Epidermal melanocyte (primary cell): ENCODE measurements around the gene GPR62.

Source experiments
- DNase-seq: peaks from one replicate; pipeline ENCODE4 v3.0.0; 2011; ENCODE audit warnings: low spot score; ENCODE audit not compliant: insufficient read length

GPR62 gene

DNA sequence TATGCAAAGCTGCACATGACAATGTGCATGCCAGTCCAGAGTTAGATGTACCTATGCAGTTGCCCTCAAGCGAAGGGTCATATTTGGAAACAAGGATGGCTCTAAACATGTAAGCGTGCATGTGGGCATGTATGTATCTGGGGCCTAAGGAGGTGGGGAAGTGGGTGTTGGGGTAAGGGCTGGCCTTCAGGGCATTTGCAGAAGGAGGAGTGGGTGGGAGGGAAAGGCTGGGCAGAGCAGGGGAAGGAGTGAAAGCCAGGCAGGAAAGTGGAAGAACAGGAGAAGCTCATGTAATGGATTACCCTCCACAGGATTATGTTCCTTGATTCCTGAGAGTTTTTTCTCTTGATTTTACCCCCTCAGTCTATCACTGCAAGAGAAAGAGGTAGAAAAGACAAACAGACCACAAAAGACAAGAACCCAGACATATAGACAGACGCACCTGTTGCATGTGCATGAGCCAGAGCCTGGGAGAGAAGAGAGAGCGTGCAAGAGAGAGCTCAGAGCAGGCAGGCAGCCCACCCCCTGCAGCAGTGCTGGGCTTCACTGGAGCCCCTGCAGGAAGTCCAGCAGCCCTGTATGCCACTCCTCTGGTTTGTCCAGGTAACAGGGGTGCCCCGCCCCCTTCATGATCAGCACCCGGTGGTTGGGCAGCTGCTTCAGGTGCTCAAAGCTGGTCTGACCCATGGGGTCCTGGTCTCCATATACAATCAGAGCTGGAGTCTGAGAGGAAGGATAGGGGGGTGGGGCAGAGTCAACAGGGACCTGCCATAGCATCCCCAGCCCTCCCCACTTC lies 13.9 kb downstream of the GPR62 start:
- DNase-seq: no peak

DNA sequence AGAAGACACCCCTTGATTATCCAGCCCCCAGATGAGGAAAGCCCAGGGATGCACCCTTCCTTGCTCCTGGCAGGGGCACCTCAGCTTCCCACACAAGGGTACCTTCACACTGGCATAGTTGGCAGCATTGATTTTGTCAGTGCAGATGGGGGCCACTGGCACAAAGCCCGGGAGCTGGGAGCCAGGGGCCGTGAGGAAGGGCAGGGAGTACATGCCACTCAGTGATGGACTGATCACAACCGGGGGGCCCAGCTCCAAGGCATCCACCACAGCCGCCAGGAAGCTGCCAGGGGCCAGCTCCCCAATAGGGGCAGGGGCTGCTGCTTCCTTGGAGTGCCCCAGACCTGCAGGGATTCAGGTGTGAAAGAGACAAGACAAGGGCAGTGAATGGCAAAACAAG lies 14.7 kb downstream of the GPR62 start:
- no peak for DNase-seq

DNA sequence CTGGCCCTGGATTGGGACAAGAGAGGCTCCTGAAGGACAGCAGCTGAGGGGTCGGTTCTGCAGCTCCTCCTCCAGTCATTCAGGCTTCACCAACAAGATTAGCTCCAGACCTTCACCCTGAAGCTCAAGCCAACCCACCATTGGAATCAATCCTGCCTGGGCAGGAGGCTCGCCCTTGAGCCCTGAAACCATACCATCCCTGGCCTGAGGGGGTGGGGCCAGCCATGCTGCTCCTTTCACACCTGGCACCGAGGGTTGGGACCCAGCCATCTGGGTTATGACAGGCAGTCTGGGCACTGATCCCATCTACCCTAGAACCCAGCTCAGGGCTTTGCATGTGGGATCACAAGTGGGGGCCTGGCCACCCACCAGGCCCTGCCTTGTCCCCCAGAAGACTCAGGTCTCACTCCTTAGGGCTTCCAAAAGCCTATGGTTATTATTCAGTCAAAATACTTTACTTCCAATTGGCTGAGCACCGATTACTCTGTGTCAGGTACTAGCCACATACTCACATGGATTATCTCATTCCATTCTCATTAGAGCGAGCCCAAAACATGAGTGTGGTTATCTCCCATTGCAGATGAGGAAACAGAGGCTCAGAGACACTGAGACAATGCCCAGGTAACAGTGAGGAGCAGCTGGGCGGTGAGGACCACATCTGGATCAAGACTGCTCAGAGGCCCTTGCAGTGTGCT lies 15.6 kb downstream of the GPR62 start:
- DNase-seq: no peak

DNA sequence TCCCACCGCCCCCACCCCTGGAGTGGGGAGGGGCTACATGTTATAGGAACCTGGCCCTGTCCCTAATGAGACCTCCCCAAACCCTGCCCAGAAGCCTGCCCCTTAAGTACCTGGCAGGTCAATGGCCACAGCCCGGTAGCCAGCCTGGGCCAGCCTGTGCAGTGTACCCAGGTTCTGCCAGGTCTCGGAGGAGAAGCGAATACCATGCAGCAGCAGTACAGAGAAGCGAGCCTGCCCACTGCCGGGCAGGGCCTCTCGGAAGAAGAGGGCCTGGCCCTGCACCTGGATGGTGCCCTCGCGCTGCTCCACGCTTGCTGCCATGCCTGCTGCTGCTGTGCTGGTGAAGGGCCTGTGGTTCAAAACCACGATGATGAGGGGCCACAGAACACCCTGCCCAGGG lies 16.2 kb downstream of the GPR62 start:
- DNase-seq: no peak

DNA sequence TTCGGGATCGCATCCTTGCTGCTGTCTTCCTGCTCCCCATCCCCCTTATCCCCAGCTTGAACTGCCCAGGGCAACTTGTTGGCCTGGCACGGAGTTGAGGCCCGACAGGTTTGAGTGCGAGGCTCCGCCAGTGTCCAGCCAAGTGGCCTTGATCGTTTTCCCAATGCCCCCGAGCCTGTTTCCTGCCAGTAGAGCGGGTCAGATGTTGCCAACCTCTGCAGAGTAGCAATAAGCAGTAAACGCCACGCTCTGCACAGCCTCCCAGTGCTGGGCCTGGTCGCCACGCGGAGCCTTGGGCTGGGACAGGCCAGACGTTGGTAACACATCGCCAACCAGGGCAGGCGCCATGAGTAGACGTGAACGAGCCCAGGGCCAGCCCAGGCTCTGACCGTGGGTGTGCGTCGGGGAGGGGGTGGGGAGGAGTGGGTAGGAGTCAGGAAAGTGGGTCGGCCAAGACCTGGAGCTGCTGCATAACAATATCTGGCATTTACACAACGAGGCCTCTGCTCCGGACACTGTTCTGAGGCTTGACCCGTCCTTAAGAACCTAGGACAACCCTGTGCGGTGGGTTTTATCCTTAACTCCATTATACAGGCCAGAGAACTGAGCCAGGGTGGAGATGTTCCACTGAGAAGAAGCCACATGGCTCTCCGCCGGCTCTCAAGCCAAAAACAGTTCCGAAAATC lies 19.2 kb downstream of the GPR62 start:
- no peak for DNase-seq

DNA sequence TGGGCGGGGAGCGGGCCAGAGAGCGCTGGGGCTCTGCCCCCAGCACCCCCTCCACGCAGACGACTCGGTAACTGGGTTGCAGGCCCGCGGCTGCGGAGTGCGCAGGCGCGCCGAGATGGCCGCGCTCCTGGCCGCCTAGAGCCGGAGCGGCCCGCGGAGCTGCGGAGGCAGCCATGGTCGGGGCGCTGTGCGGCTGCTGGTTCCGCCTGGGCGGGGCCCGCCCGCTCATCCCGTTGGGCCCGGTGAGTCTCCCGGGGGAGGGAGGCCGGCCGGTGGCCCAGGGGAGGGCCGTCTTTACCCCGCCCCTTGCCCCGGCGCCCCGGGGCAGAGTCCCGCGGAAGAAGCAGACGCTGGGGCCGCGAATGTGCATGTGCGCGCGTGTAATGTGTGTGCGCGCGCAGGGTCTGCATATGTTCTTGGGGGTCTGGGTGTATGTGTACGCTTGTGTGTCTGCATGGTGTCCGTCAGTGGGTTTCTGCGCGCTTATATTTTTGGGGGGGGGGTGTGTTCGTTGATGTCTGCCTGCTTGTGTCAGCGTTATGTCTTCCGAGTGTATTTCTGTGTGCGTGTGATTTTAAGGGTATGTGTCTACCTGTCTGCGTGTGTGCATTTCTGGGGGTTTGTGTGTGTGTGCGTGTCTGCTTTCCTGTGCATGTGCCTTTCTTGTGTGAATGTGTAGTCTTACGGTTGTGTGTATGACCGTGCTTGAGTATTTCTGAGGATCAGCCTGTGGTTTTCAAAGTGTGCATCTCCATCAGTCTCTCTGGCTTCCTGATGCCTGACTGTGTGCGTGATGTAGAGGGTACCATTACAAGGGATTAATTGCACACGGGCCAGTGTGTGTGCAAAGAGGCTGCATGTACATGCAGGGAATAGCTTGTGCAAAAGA lies 20.0 kb downstream of the GPR62 start, which contains the start of gene ABHD14A:
Gene ABHD14A (plus strand): TSS at position 102 of the 889 bp plus-strand sequence. CDS start 72 bp downstream, at position 174.
- peak; percentile 64 for DNase-seq

DNA sequence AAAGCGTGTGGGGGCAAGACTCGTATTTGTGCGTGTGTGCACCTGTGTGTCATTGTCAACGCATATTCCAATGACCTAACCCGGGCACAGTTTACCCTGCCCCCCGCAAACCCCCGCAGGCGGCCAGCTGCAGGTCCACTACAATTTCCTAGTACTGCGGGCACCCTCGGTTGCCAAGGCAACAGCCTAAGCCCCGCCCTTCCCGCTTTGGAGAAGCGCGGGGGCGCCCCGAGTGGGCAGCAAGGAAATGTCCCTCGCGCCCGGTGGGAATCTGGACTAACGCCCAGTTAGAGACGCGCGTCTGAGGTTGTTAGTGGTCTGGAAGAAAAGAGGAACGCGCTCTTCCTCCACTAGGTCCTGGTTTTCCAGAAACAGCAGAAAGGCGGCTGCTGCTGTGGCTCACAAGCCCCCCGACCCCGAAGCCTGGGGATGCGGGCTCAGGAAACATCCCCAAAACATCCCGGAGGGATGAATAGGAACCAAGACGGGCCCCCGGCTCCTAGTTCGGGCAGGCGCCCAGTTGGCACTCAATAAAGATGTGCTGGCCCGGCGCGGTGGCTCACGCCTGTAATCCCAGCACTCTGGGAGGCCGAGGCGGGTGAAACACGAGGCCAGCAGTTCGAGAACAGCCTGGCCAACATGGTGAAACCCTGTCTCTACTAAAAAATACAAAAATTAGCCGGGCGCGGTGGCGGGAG lies 20.8 kb downstream of the GPR62 start:
- no peak for DNase-seq

DNA sequence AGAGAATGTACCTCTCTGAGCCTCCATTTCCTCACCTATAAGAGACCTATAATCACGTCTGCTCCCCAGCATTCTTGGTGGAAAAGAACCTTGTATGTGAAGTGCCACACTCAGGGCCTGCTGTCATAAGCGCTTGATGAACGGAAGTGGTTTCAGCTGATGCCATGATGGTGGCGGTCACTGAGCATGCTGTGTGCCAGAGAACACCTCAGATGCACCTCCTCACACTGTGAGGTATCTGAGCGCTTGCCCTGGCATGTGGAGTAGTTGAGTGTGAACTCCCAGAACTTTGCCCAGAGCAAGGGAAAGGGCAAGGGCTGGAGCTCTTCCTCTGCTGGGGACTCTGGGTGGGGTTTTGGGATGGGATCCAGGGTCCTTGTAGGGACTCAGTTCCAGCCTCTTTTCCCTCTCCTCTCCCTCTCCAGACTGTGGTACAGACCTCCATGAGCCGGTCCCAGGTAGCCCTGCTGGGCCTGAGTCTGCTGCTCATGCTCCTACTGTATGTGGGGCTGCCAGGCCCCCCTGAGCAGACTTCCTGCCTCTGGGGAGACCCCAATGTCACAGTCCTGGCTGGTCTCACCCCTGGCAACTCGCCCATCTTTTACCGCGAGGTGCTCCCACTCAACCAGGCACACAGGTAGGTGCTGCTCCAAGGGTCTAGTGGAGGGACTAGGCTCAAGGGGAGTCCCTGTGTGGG lies 22.4 kb downstream of the GPR62 start:
- no peak for DNase-seq

DNA sequence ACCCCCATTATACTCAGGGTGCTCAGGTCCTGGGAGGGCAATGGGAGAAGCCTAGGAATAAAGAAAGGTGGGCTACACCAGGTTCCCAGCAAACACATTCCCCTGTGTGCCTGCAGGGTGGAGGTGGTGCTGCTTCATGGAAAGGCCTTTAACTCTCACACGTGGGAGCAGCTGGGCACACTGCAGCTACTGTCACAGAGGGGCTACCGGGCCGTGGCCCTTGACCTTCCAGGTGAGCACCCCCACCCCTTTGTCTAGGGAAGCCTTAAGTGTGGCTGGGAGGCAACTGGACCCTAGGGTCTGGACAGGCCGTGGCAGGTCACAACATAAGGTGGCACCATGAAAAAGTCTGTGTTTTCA lies 22.9 kb downstream of the GPR62 start:
- DNase-seq: no peak

DNA sequence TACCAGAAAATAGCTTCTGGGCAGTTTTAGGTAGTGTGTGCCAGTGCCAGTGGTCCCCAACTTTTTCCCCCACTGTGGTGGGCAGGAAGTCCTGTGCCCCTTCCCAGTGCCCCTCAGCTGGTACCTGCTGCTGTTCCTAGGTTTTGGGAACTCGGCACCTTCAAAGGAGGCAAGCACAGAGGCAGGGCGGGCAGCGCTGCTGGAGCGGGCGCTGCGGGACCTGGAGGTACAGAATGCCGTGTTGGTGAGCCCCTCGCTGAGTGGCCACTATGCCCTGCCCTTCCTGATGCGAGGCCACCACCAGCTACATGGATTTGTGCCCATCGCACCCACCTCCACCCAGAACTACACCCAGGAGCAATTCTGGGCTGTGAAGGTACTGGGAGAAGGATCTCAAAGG lies 25.1 kb downstream of the GPR62 start:
- DNase-seq: no peak

DNA sequence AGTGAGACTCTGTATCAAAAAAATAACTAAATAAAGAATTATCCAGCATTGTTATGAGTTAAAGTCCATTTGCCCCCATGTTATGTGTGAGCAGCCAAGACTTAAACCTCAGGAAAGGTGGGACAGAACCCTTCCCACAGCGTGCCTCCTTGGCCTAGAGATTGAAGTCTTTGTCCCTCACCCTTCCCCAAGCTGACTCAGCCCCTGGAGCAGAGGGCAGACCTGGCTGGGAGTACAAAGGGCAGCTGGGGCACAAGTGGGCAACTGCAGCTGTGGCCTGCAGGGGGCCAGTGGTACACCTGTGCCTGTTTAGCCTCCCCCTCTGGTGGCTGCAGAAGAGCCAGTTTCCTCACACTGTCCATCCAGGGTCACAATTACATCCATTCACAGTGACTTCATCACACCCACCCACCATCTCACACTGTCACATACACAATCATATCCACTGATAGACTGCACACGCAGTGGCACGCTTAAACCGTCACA lies 27.2 kb downstream of the GPR62 start:
- no peak for DNase-seq

DNA sequence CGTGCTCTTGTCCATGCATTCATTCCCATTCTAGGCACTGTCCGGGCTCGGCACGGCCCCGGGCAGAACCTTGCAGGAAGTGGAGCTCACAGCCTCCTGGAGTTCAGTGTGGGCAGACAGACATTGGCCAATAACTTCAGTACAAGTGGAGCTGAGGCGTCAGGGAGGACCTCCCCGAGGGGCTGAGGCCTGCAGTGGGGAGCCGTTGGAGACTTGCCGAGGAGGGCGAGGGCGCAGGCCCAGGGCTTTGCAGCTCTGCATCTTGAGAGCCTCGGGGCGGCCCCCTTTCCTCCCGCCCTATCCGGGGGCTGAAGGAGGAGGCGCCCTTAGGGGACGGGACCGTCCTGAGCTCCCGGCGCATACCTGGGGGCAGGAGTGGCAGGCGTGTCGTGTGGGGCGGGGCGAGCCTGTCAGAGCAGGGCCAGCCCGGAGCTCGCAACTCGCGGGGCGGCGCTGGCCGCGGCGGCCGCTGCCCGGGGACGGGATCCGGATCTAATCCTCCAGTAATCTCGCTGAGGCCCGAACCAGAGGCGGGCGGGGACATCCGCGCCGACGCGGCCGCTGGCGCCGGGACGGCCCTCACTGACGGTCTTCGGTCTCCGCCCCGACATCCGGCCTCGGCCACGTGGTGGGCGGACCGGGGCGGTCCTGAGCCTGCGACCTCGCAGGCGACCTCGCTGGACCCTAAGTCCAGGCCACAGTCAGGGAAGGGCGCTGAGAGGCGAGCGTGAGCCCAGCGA lies 27.8 kb downstream of the GPR62 start, which contains the start of gene ACY1:
Gene ACY1 (plus strand): TSS at position 698 of the 740 bp plus-strand sequence. CDS start 530 bp downstream, outside the sequence.
- DNase-seq: peak; percentile 100

DNA sequence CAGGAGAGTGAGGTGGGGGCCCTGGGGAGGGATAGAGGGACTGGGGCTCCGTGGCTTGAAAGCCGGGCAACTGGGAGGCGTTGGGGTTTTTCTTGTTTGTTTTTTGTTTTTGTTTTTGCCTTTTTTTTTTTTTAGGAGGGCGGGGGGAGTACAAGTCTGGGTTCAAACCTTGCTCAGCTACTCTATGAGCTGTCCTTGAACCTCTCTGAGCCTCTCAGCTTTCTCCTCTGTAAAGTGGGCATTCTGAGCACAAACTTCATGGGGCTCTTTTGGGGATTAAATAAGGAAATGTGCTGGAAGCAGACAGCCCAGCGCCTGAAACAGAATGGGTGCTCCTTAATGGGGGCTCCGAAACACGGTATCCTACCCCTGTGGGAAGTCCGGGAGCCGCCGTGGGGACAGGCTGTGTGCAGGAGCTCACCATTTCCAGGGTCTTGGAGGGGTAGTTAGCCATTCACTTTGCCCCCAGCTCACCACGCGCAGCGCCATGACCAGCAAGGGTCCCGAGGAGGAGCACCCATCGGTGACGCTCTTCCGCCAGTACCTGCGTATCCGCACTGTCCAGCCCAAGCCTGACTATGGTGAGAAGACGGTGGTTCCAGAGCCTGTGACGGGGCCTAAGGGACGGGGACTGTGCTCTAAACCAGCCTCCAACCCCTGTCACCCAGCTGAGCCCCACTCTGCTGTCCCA lies 28.5 kb downstream of the GPR62 start:
- no peak for DNase-seq

DNA sequence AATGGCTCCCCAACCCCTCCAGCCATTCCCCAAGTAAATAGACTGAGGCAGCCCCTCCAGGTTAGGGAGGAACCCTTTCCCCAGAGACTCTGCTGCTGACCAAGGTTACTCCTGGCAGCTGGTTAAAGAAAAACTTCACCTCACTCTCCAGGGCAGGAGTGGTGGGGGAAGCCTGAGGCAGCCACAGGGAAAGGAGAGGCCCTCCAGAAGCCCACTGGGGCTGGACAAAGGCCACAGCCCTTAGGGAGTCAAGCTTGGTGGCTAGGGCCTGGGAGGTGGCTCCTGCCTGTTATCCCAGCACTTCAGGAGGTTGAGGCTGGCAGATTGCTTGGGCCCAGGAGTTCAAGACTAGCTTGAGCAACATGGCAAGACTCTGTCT lies 29.1 kb downstream of the GPR62 start:
- no peak for DNase-seq

DNA sequence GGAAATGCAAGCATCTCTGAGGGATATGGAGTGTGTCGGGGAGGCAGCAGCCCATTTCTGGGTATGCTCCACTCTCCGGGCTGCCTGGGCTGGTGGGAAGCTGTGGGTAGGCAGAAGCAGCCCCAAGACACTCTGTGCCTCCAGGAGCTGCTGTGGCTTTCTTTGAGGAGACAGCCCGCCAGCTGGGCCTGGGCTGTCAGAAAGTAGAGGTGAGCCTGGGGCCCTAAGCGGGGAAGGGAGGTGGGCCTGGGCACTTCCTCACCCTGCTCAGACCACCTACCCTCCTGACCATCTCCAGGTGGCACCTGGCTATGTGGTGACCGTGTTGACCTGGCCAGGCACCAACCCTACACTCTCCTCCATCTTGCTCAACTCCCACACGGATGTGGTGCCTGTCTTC lies 29.9 kb downstream of the GPR62 start:
- DNase-seq: no peak

DNA sequence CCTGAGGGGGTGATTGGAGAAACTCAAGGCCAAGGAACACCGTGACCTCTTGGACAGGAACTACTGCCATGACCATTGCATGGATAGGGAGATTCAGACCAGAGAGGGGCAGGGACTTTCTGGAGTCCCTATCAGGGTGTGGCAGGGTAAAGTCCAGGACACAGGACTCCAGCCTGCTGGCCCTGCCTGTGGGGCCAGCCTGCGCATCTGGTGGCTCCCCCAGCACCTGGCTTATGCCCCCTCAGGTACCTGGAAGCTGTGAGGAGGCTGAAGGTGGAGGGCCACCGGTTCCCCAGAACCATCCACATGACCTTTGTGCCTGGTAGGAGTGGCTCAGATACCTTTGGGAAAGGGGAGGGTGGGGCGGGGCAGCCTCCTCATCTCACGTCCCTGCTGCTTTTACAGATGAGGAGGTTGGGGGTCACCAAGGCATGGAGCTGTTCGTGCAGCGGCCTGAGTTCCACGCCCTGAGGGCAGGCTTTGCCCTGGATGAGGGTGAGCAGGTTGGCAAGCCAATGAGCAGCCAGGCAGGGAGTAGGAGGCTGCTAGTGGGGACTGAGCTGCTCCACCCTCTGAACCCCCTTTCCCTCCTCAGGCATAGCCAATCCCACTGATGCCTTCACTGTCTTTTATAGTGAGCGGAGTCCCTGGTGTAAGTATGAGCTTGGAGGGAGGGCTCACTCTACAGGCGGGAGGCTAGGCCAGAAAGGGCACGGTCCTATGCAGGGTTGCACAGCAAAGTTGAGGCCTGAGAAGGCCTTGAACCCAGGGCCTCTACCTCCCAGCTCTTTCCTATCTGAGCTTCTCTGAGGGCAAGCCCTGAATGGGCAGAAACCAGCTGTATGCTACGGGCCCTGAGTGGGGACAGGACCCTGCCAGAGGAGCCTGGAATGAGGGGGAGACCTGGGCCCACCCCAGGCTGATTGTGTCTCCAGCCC lies 31.1 kb downstream of the GPR62 start:
- no peak for DNase-seq

DNA sequence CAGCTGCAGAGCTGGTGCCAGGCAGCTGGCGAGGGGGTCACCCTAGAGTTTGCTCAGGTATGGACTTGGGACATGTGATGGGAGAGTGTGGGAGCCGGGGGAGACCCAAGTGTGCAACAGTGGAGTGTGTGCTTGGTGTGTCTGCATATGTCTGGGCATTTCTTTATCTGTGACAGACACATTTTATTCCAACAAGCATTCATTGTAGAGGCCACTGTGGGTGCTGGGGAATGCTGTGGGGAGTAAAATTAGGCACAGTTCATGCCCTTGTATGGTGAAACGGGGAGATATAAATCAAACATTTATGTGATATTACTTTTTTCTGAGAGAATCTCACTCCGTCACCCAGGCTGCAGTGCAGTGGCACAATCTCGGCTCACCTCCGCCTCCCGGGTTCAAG lies 32.4 kb downstream of the GPR62 start:
- DNase-seq: no peak
